ENCODE results near the gene ZNF444. TPM values are rescaled to one million over a fixed set of nuclear protein-coding genes. Genes with fewer than 3 reads are reported as not detected.

ZNF444 gene
- total and polyA plus RNA-seq, 9 of the 15 experiments (the other 6 are each of a cell fraction or from before 2014, with no cell fraction given): 0.39 to 40.0 (median 6.9) TPM

DNA sequence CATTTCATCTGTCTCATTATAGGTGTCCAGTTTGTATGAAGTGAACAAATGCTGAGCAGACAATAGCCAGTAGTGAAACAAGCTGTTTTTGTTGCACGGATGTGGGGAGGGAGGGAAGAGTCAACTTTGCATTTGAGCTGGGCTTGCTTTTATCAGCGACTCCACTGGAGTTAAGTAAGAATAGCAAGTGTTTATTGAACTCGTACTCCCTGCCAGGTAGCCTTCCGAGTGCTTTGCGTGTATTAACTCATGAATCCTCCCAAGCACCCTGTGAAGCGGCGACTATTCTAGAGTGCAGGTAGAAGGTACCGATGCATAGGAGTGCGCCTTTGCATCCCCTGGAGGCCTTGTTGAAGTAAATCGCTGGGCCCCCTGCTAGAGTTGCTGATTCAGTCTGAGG is 4.7 kb upstream of the ZNF444 start:
- Histone ChIP-seq H3K9me1 (ENCODE audit: control insufficient read depth, insufficient read depth, low read length) (no peaks in the 10 kb centered on the region), H3K36me3 (ENCODE audit: control insufficient read depth, insufficient read depth, low read length) (no peaks in the 10 kb centered on the region), H3K4me2 (ENCODE audit: insufficient read depth, low read length) (no peak overlapping the region), H3K27me3 (ENCODE audit: control insufficient read depth in 2 of 2, insufficient read depth in 2 of 2, low read length in 2 of 2) (no peaks in the 10 kb centered on the region), H2AFZ (ENCODE audit: low read depth, low read length) (peak overlapping the region; percentile 59; the same call in 1 of the 2 replicates), H3K79me2 (ENCODE audit: control insufficient read depth, insufficient read depth, low read length) (peaks cover 11% of the 10 kb centered on the region; the same call in 2 of the 3 replicates), H3K4me3 (no peak overlapping the region), H3K27ac (ENCODE audit: extremely low read depth, low read depth, low read length) (no peak overlapping the region), H3K4me1 (replicated peaks in 1 of 2; ENCODE audit: control insufficient read depth in 2 of 2, insufficient read depth in 2 of 2, low read length in 2 of 2) (peaks cover 7 to 15% of the 10 kb centered on the region in 2 experiments), H3K9ac (ENCODE audit: insufficient read depth in 1 of 2, low read depth in 2 of 2, low read length in 2 of 2) (peak overlapping the region in 1 of 2 experiments; percentile 64; a peak in 1 of 4 replicates), H4K20me1 (replicated peaks; ENCODE audit: control insufficient read depth, insufficient read depth, low read length) (no peaks in the 10 kb centered on the region), H3K9me3 (replicated peaks; ENCODE audit: control insufficient read depth, insufficient read depth, low read depth, low read length) (no peaks in the 10 kb centered on the region)
- FAIRE-seq (no peak), DNase-seq (ENCODE audit: extremely low read depth in 1 of 4, low spot score in 3 of 4) (no peak), ATAC-seq (no peak)
- WGBS (ENCODE audit: insufficient coverage, low coverage, missing lambda C conversion rate): 66% methylated on average over 10 of the region's 10 CpGs
- intact Hi-C loops (cut with micrococcal nuclease): no loop called here
- POLR2A ChIA-PET: interaction anchor here (0.7 to 1.8 kb wide), 4 partner anchors 11 to 729 kb away, joined by 3 to 8 read pairs (median 4); partner anchors contain the start of gene ZNF787
- no TSS peak for BruUV-seq (replicated peaks)
- CTCF ChIA-PET (ENCODE audit: low intra/inter-chr PET ratio): no interaction called here
- in situ Hi-C loops (cut with MboI): loop anchor here (25.0 kb wide), 1 partner anchor 974 kb away; the partner anchor contains the start of genes DNAAF3 and TNNI3
- TF ChIP-seq ZNF316 (IDR thresholded peaks at IDR 0.05) (peak; percentile 59), C11orf30 (IDR thresholded peaks at IDR 0.05; ENCODE audit: low read depth) (peak; percentile 22; the same call in 1 of the 2 replicates), RBM34 (IDR thresholded peaks at IDR 0.05; ENCODE audit: borderline replicate concordance, insufficient read depth, low read length) (no peak), SMARCB1 (IDR thresholded peaks at IDR 0.05; ENCODE audit: insufficient read length, low read depth) (no peak), LEF1 (IDR thresholded peaks at IDR 0.05) (no peak)
- TF ChIP-seq, protein P1, sequence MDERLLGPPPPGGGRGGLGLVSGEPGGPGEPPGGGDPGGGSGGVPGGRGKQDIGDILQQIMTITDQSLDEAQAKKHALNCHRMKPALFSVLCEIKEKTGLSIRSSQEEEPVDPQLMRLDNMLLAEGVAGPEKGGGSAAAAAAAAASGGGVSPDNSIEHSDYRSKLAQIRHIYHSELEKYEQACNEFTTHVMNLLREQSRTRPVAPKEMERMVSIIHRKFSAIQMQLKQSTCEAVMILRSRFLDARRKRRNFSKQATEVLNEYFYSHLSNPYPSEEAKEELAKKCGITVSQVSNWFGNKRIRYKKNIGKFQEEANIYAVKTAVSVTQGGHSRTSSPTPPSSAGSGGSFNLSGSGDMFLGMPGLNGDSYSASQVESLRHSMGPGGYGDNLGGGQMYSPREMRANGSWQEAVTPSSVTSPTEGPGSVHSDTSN (CRISPR knock-in tag; IDR thresholded peaks at IDR 0.05; ENCODE audit: low read depth): no peak
- TF ChIP-seq, protein P1 (tag; conservative IDR thresholded peaks at IDR 0.05; ENCODE audit: low read depth): no peak
- TF ChIP-seq, protein P2, sequence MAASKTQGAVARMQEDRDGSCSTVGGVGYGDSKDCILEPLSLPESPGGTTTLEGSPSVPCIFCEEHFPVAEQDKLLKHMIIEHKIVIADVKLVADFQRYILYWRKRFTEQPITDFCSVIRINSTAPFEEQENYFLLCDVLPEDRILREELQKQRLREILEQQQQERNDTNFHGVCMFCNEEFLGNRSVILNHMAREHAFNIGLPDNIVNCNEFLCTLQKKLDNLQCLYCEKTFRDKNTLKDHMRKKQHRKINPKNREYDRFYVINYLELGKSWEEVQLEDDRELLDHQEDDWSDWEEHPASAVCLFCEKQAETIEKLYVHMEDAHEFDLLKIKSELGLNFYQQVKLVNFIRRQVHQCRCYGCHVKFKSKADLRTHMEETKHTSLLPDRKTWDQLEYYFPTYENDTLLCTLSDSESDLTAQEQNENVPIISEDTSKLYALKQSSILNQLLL (CRISPR knock-in tag; IDR thresholded peaks at IDR 0.05; ENCODE audit: borderline replicate concordance): no peak
